ENCODE data around the gene SORBS2. TPM values are rescaled to one million over a fixed set of nuclear protein-coding genes. Genes with fewer than 3 reads are reported as not detected.

The SORBS2 gene
- total RNA-seq, 1 experiment from 2014 or later, result 0.34 TPM

DNA sequence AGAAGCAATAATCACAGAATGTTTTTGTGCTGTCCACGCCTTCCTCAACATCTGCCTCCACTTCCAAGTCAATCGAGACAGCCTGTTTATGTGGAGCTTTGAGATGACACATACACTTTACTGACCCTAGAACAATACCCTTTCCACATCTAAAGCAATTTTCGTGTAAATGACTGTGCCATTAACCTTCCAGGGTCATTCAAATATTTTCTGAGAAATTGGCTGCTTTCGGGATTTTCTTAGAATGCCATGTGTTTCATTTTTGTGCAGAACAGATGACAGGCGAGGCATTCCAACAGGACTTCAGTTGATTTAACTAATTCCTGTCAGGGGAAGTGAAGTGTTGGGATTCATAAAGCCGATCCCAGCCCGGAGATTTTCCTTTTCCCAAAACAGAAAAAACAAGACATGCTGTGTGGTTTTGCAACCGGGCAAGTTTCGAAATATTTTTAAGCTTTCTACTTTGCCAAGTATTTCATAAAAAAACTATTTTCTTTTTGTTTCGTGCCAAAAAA, 73.9 kb downstream of the SORBS2 start:
- POLR2A ChIA-PET, result no interaction called here
- Histone ChIP-seq H3K79me2 (ENCODE audit: insufficient read depth, low read length) (no peaks in the 10 kb centered on the region), H3K4me3 (replicated peaks in 1 of 2; ENCODE audit: low read depth in 1 of 2, low read length in 2 of 2) (no peak overlapping the region), H2AFZ (ENCODE audit: low read depth, low read length, poor library complexity, severe bottlenecking) (no peak overlapping the region), H3K4me1 (ENCODE audit: control insufficient read depth in 1 of 2, insufficient read depth in 2 of 2, low read length in 2 of 2) (no peaks in the 10 kb centered on the region), H3K9me3 (ENCODE audit: control insufficient read depth in 1 of 2, insufficient read depth in 1 of 2, low read depth in 1 of 2, low read length in 2 of 2) (no peaks in the 10 kb centered on the region), H4K20me1 (ENCODE audit: insufficient read depth) (no peaks in the 10 kb centered on the region), H3K9me2 (ENCODE audit: insufficient read depth) (no peaks in the 10 kb centered on the region), H3K36me3 (ENCODE audit: control insufficient read depth in 1 of 2, insufficient read depth in 2 of 2, low read length in 2 of 2) (no peaks in the 10 kb centered on the region), H3K9ac (ENCODE audit: low read length) (no peak overlapping the region), H3K4me2 (ENCODE audit: low read length) (no peak overlapping the region), H3K27me3 (ENCODE audit: insufficient read depth, low read length) (no peaks in the 10 kb centered on the region), H3K27ac (ENCODE audit: low read depth, low read length) (no peak overlapping the region)
- DNase-seq (ENCODE audit: low read depth, low spot score) (no peak), ATAC-seq (no peak)
- CTCF ChIA-PET, result no interaction called here
- RAD21 ChIA-PET (ENCODE audit: low non-redundant PET in 1 of 2, low total read pairs in 2 of 2, uncharacterized antibody in 2 of 2, unreplicated experiment in 2 of 2), result no interaction called here
- no peak for TF ChIP-seq YY1 (IDR thresholded peaks at IDR 0.05; ENCODE audit: extremely low read depth, insufficient replicate concordance, low read depth, low read length)
- TF ChIP-seq TCF7L2 (IDR thresholded peaks at IDR 0.05; ENCODE audit: borderline replicate concordance, extremely low read depth, insufficient read depth, insufficient read length), result no peak
- no peak for TF ChIP-seq SRF (IDR thresholded peaks at IDR 0.05; ENCODE audit: low read depth)
- TF ChIP-seq EZH2phosphoT487 (IDR thresholded peaks at IDR 0.05; ENCODE audit: borderline replicate concordance), result no peak
- TF ChIP-seq, protein P1, sequence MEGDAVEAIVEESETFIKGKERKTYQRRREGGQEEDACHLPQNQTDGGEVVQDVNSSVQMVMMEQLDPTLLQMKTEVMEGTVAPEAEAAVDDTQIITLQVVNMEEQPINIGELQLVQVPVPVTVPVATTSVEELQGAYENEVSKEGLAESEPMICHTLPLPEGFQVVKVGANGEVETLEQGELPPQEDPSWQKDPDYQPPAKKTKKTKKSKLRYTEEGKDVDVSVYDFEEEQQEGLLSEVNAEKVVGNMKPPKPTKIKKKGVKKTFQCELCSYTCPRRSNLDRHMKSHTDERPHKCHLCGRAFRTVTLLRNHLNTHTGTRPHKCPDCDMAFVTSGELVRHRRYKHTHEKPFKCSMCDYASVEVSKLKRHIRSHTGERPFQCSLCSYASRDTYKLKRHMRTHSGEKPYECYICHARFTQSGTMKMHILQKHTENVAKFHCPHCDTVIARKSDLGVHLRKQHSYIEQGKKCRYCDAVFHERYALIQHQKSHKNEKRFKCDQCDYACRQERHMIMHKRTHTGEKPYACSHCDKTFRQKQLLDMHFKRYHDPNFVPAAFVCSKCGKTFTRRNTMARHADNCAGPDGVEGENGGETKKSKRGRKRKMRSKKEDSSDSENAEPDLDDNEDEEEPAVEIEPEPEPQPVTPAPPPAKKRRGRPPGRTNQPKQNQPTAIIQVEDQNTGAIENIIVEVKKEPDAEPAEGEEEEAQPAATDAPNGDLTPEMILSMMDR (IDR thresholded peaks at IDR 0.05 in 2 of 3, conservative IDR thresholded peaks at IDR 0.05 in 1 of 3; ENCODE audit: borderline replicate concordance in 1 of 3, insufficient read depth in 1 of 3, low read depth in 2 of 3, low read length in 2 of 3), result no peak
- TF ChIP-seq SP1 (IDR thresholded peaks at IDR 0.05; ENCODE audit: low read depth), result no peak
- TF ChIP-seq EGR1 (IDR thresholded peaks at IDR 0.05; ENCODE audit: low read depth), result no peak
- TF ChIP-seq, protein P2, sequence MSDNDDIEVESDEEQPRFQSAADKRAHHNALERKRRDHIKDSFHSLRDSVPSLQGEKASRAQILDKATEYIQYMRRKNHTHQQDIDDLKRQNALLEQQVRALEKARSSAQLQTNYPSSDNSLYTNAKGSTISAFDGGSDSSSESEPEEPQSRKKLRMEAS (IDR thresholded peaks at IDR 0.05), result no peak
- TF ChIP-seq JUND (IDR thresholded peaks at IDR 0.05), result no peak
- intact Hi-C loops (cut with micrococcal nuclease), result no loop called here
- BruUV-seq (replicated peaks), result no TSS peak
